Stimulated activated CD8-positive, alpha-beta memory T cell treated with anti-CD3 and anti-CD28 coated beads, Interleukin-2, amount 100 ng/mL, for 48 hours (primary cell): Measurements from ENCODE around the gene TRIM13.
A peak's percentile ranks its signal among the peaks of the same experiment; 100 is the strongest.
"Not testable (repeated sequence)": the region's sequence is repeated elsewhere in the genome, so short reads cannot be mapped to it uniquely, and the experiment has no call there.

ENCODE experiments used
- DNase-seq, 2 donors: peaks; one replicate each; pipeline ENCODE4 v3.0.0-alpha.2; 2020; ENCODE audit warnings: low read depth in 2 of 2

TRIM13 gene

DNA sequence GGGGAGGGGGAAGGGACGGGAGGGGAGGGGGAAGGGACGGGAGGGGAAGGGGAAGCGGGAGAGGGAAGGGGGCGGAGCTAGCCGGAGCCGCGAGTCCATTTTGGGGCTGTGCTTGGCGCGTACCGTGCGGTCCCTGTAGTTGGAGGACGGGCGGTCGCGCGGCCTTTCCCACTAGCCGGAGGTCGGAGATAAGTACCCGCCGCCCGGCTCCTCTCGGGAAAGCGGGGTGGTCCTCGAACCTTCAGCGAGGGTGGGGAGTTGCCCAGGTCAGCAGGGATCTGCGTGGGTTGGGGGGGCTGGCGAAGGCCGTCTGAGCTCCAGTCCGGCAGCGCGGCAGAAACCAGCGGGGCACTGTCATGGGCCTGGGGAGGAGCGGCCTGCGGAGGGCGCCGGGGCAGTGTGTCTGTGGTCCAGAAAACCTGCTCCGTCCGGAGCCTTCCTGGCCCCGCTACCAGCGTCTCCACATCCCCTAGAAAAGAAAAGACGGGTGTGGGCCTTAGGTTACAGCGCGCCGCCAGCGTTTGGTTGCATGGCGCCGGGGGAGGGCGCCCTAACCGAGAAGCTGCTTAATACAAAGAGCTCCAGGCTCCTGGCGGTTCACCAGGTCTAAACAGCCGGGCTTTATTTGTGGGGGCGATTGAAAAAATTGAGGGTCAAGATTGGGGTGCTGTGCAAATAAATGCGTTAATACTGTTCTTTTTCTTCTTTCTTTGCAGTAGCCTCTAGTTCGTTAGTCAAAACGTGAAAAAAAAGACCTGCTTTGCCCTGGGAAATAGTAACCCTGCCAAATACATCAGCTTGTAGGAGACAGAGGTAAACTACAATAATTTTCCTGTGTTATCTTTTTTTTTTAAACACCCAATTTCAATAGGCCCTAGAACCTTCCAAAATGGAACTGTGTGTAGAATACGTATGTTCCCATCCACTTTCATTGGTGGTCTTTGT is at the start of gene TRIM13:
TSS of gene TRIM13 (plus strand) at position 92 of the 945 bp plus-strand sequence. CDS start 14,899 bp downstream, outside the sequence.
- peak; percentile 67 to 68 for DNase-seq

DNA sequence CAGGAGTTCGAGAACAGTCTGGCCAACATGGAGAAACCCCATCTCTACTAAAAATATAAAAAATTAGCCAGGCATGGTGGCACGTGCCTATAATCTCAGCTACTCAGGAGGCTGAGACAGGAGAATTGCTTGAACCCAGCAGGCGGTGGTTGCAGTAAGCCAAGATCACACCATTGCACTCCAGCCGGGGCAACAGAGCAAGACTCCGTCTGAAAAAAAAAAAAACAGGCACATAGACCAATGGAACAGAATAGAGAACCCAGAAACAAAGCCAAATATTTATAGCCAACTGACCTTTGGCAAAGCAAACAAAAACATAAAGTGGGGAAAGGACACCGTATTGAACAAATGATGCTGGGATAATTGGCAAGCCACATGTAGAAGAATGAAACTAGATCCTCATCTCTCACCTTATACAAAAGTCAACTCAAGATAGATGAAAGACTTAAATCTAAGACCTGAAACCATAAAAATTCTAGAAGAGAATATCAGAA is 48.0 kb upstream of the TRIM13 start:
- DNase-seq = not testable (repeated sequence)

- DNase-seq = no peak
These were observed 44.9 kb upstream of the TRIM13 start for GRCh38 chr13:49951754-49952535.

GRCh38 chr13:49953560-49953959 is 43.3 kb upstream of the TRIM13 start:
- no peak for DNase-seq

DNA sequence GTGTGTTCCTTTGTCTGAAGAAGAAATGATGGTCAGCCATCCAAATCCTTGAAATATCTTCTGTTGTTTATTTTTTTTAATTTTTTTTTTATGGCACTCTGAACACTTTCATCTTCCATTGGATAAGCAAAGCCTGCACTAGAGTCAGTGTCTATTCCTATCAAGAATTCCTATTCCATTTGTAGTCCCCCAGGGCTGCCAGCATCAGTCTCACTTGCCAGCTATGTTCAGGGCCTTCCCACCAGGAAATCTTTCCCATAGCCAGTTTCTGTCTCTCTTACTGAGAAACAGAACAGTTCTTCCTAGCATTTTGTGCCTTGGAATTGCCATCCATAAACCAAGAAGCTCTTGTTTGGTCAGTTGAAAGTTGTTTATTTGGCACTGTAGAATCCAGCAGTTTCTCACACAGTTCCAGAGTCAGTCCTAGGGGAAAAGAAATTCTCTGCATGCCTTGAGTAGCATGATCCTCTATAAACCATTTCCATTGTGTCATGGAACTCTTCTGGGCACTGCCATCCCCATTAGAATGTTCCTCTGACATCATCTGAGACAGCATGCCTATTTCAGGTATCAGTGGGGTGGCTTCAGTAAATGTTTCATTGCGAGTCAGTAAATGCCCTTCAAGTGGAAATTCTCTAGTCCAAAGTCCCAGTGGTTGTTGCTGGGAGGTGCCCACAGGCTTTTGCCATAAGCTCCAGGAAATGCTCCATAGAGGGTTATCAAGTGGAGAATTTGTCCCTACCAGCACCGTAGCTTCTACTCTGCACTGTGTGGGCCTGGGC is 42.0 kb upstream of the TRIM13 start:
- no peak for DNase-seq

DNA sequence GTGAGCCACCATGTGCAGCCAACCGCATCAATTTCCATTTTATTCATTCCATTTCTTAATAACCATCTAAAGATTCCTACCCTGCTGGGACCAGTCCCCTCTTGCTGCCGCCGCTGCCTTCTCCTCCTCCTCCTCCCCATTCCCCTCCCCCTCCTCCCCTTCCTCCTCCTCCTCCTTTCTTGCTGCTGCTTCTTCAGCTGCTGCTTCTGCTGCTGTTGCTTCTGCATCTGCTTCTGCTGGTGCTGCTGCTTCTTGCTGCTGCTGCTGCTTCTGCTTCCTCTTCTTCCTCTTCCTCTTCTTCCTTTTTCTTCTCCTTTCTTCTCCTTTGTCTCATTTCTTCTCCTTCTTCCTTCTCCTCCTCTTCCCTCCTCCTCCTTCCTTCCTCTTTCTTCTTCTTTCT is 40.7 kb upstream of the TRIM13 start:
- no peak for DNase-seq

- no peak for DNase-seq
These were observed 38.5 kb upstream of the TRIM13 start for GRCh38 chr13:49958321-49958720.

GRCh38 chr13:49967456-49967855 is 29.4 kb upstream of the TRIM13 start:
- DNase-seq = no peak

- no peak for DNase-seq
These were observed 24.1 kb upstream of the TRIM13 start for GRCh38 chr13:49972709-49973108.

DNA sequence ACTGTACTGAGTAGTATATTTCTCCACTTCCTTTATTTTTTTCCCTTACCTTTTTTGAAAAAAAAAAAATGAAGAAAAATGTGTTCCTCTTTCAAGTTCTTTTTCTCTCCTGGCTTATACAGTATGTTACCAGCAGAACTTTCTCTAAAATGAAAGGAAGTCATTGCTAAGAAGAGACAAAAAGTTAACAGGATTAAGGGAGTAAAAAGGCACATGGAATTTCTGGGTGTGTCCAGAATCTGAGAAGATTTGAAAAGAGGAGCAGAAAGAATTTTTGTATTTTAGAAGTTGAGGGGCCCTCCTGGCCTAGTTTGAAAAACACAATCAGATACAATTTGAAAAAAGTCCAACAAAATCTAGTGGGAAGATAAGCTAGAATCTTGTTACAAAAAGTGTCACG is 21.0 kb upstream of the TRIM13 start:
- no peak for DNase-seq

DNA sequence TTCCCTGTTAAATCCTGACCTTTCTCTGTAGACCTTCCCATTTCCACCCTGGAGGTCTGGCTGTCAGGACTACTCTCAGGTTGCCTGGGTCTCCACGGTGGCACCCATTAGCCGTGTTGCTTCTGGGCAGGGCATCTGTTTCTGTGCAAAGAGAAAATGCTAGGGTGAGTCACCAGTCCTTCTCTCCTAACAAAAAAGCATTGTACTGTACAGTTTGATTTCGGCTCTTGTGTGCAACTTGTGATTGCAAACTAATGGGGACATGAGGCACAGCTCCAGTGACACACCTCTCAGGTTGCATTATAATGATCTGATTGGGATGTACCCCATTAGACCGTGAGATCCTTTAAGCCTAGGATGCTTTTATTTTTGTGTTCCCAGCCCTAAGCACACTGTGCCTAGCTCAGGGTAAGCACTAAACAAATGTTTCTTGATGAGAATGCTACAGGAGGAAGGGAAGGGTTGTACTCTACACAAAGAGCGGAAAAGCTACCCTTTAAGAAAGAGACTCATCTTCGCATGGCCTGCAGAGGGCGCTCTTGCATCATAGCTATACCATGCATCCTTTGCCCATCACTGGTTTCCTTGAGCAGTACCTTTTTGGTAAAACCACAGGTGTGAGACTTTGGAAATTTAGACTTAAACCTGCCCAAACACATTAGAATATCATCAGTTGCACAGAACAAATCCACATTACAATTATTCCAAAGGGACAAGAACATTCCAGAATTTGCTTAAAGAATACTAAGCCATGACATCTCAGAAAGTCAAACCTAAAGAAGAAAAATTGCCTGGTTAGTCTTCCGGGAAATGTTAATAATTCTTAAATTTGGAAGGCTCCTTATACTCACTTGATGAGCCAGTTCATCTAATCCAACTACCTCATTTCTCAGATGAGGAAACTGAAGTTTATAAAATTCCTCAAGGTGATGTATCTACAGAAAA is 20.3 kb upstream of the TRIM13 start:
- peak; percentile 49 to 53 for DNase-seq

GRCh38 chr13:49977992-49978391 is 18.9 kb upstream of the TRIM13 start:
- DNase-seq = no peak

GRCh38 chr13:49980266-49980665 is 16.6 kb upstream of the TRIM13 start:
- DNase-seq = no peak

DNA sequence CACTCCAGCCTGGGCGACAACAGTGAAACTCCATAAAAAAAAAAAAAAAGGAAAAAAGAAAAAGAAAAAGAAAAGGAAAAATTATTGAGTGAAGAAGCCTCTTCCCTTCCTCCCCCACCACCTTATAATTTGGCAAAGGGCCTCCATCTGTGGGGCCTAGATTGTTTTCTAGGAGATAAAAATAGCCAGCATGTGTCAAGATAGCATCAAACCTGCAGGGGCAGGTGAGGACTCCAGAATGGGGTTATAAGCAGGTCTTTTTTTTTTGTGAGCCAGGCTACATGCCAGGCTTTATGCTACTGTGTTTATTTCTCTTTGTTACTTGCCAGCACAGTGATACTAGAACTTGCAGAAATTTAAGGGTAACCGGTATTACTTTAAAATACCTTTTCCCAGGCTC is 11.7 kb upstream of the TRIM13 start:
- DNase-seq = no peak

GRCh38 chr13:49986471-49986870 is 10.4 kb upstream of the TRIM13 start:
- DNase-seq = no peak

DNA sequence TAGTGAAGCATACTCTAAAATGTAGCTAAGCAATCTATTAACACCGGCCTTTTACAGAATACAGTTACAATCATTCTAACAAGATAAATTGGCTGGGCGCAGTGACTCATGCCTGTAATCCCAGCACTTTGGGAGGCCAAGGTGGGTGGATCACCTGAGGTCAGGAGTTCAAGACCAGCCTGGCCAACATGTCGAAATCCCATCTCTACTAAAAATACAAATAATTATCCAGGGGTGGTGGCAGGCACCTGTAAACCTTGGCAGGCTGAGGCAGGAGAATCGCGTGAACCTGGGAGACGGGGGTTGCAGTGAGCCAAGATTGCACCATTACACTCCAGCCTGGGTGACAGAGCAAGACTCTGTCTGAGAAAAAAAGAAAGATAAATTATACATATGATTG is 6.2 kb upstream of the TRIM13 start:
- DNase-seq = not testable (repeated sequence)

- no peak for DNase-seq
These were observed 3.7 kb upstream of the TRIM13 start for GRCh38 chr13:49993111-49993510.

- no peak for DNase-seq
These were observed 3.2 kb upstream of the TRIM13 start for GRCh38 chr13:49993666-49994065.

DNA sequence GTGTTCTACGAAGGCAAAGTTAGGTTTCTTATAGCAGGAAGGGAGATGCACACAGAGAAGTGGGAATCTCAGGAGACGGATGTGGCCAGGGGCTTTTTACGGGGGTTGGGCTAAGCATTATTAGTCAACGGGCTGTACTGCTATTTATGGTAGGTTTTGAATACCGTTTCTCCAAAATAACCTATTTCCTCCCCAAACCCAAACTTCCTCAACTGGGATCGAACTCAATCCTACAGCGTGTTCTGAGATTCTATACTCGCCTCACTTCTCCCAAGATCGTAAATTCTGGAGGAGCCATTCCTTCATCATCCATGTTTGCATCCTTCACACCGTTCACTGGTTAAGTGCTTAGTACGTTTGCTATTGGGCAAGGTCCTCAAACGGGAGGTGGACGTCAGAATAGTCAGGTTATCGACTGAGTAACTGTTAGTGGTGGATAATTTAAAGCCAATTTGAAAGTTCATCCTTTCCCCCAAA is 1.2 kb upstream of the TRIM13 start:
- DNase-seq = no peak

DNA sequence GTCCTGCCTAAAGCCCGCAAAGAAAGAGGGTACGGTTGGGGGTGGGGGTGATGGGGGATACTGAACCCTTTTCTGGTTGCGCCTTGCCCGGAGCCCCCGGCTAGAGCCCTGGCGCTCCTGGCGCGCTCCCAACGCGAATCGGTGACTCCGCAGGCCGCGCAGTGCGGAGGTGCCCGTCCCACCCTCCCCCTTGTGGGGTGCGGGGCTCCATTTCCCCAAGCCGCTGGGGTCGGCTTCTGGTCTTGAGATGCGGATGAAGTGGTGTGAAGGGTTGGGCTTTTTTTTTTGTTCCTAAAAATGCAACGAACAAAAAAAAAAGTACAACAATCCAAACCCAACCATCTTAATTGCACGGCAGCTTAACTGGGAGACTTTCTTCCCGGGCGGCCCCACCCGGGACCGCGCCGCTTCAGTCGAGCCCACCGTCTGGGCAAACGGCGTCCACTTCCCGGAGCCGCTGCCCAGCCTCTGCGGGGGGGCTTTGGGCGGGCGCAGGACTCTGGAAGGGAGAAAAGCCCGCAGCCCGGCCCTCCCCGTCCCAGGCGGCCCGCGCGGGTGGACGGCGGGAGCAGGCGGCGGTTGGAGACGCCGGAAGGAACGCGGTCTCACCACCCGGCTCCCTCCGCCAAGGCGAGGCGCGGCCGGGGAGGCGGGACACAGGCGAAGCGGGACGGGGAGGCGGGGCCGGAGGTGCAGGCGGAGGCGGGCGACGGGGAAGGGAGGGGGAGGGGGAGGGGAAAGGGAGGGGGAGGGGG is 504 bp upstream of the TRIM13 start:
- DNase-seq = peak; percentile 78 to 81
